ENCODE measurements around the gene HSPA5. TPM values are rescaled to one million over a fixed set of nuclear protein-coding genes. Genes with fewer than 3 reads are reported as not detected.

Gene HSPA5
- total RNA-seq, 2 donors from 2014 or later: 245 to 487 TPM

GRCh38 chr9:125189361-125190289 lies 51.5 kb downstream of the HSPA5 start, which contains the start of gene PPP6C:
PPP6C (minus strand) TSS chr9:125189803; CDS start chr9:125189718, 85 bp downstream.
- peak; percentile 98 for DNase-seq
- peak within 1 kb of the TSS; percentile 92 for H3K4me3 Mint-ChIP-seq
- no peaks in the 10 kb centered on the region for H3K9me3 ChIP-seq (ENCODE audit: control insufficient read depth, low read length)
- H3K4me3 ChIP-seq (ENCODE audit: low read length): peak within 1 kb of the TSS; percentile 86
- peaks cover 4% of the 10 kb centered on the region for H3K36me3 Mint-ChIP-seq (ENCODE audit: low read depth)
- no peaks in the 10 kb centered on the region for H3K4me1 ChIP-seq (ENCODE audit: control insufficient read depth, insufficient read depth, low read length)
- H3K4me1 Mint-ChIP-seq: peaks cover 10% of the 10 kb centered on the region
- H3K9ac ChIP-seq (ENCODE audit: extremely low read depth, low read length, poor library complexity, severe bottlenecking): peak within 1 kb of the TSS; percentile 68
- H3K36me3 ChIP-seq (ENCODE audit: control insufficient read depth, insufficient read depth, low read length): peaks cover 6% of the 10 kb centered on the region
- H3K27ac Mint-ChIP-seq: peak within 1 kb of the TSS; percentile 97
- TF ChIP-seq CTCF (conservative IDR thresholded peaks at IDR 0.05): peak; percentile 71
- no peaks in the 10 kb centered on the region for H3K9me3 Mint-ChIP-seq
- peak within 1 kb of the TSS; percentile 87 for H3K27ac ChIP-seq (ENCODE audit: low read depth, low read length)
- H3K27me3 Mint-ChIP-seq (ENCODE audit: insufficient read depth): no peaks in the 10 kb centered on the region
- no peaks in the 10 kb centered on the region for H3K27me3 ChIP-seq (ENCODE audit: control insufficient read depth, insufficient read depth, low read length, poor library complexity, severe bottlenecking)
- WGBS, 2 experiments (ENCODE audit: insufficient coverage in 1 of 2, insufficient read length in 1 of 2): 0 to 2% methylated on average over 29 to 82 of the region's 82 CpGs

- H3K4me3 Mint-ChIP-seq: peak overlapping the region; percentile 92
- no peaks in the 10 kb centered on the region for H3K4me1 ChIP-seq (ENCODE audit: control insufficient read depth, insufficient read depth, low read length)
These were observed 52.2 kb downstream of the HSPA5 start for GRCh38 chr9:125189011-125189360.

More at GRCh38 chr9:125189011-125189360, 52.2 kb downstream of the HSPA5 start:
- 1 to 6% methylated on average over 8 to 26 of the region's 26 CpGs for WGBS, 2 experiments (ENCODE audit: insufficient coverage in 1 of 2, insufficient read length in 1 of 2)
- H3K27me3 ChIP-seq (ENCODE audit: control insufficient read depth, insufficient read depth, low read length, poor library complexity, severe bottlenecking): no peaks in the 10 kb centered on the region
- H3K9me3 ChIP-seq (ENCODE audit: control insufficient read depth, low read length): no peaks in the 10 kb centered on the region
- peak overlapping the region; percentile 87 for H3K27ac ChIP-seq (ENCODE audit: low read depth, low read length)
- peaks cover 11% of the 10 kb centered on the region for H3K36me3 ChIP-seq (ENCODE audit: control insufficient read depth, insufficient read depth, low read length)
- TF ChIP-seq CTCF (conservative IDR thresholded peaks at IDR 0.05): no peak
- H3K9me3 Mint-ChIP-seq: no peaks in the 10 kb centered on the region
- peak overlapping the region; percentile 68 for H3K9ac ChIP-seq (ENCODE audit: extremely low read depth, low read length, poor library complexity, severe bottlenecking)
- peaks cover 10% of the 10 kb centered on the region for H3K4me1 Mint-ChIP-seq
- H3K4me3 ChIP-seq (ENCODE audit: low read length): peak overlapping the region; percentile 86
- DNase-seq: peak; percentile 73
- H3K36me3 Mint-ChIP-seq (ENCODE audit: low read depth): peaks cover 4% of the 10 kb centered on the region
- H3K27me3 Mint-ChIP-seq (ENCODE audit: insufficient read depth): no peaks in the 10 kb centered on the region
- peak overlapping the region; percentile 84 for H3K27ac Mint-ChIP-seq

Other genes starting within 250 kb of the HSPA5 start
- gene SCAI, start 97.8 kb downstream of the HSPA5 start, total RNA-seq: 10 to 100 TPM; 22.9 to 34.7 TPM
- gene PPP6C, start 51.5 kb downstream of the HSPA5 start, total RNA-seq: 10 to 100 TPM; 38.2 to 49.6 TPM
- gene RABEPK, start 40.8 kb downstream of the HSPA5 start, total RNA-seq: 10 to 100 TPM; 19.3 to 19.7 TPM
- 10 to 100 TPM; 44.4 to 48.4 TPM for gene GAPVD1, start 20.5 kb upstream of the HSPA5 start, total RNA-seq

Measured in endodermal cell (in vitro differentiated cells).